Femur (tissue), 1 donor: ENCODE results near the gene HINT1.
"Not testable (repeated sequence)": the region's sequence is repeated elsewhere in the genome, so short reads cannot be mapped to it uniquely, and the experiment has no call there.

Experiments
- DNase-seq: peaks from one replicate; pipeline ENCODE4 v3.0.0-alpha.2; 2017

HINT1 gene

GRCh38 chr5:131165119-131165727 lies at the start of gene HINT1:
TSS of gene HINT1 (minus strand) at chr5:131165256. CDS start at chr5:131165205, 51 bp downstream.
- peak; percentile 93 for DNase-seq

- DNase-seq, result no peak
These were observed 49.7 kb upstream of the HINT1 start for GRCh38 chr5:131214609-131215227.

GRCh38 chr5:131212471-131213021 lies 47.5 kb upstream of the HINT1 start:
- no peak for DNase-seq

- no peak for DNase-seq
These were observed 46.6 kb upstream of the HINT1 start for GRCh38 chr5:131211669-131212068.

GRCh38 chr5:131210151-131210510 lies 45.1 kb upstream of the HINT1 start:
- no peak for DNase-seq

- peak; percentile 38 for DNase-seq
These were observed 44.6 kb upstream of the HINT1 start for GRCh38 chr5:131209506-131210150.

- DNase-seq, result no peak
These were observed 44.1 kb upstream of the HINT1 start for GRCh38 chr5:131209175-131209505.

GRCh38 chr5:131206772-131207171 lies 41.7 kb upstream of the HINT1 start:
- no peak for DNase-seq

- DNase-seq, result no peak
These were observed 41.0 kb upstream of the HINT1 start for GRCh38 chr5:131206061-131206460.

GRCh38 chr5:131204964-131205363 lies 39.9 kb upstream of the HINT1 start:
- DNase-seq, result no peak

GRCh38 chr5:131200560-131200959 lies 35.5 kb upstream of the HINT1 start:
- no peak for DNase-seq

GRCh38 chr5:131198625-131199024 lies 33.6 kb upstream of the HINT1 start:
- DNase-seq, result no peak

GRCh38 chr5:131196331-131196730 lies 31.3 kb upstream of the HINT1 start:
- no peak for DNase-seq

GRCh38 chr5:131195696-131196095 lies 30.6 kb upstream of the HINT1 start:
- DNase-seq, result no peak

GRCh38 chr5:131194725-131195124 lies 29.7 kb upstream of the HINT1 start:
- DNase-seq, result no peak

GRCh38 chr5:131193897-131194296 lies 28.8 kb upstream of the HINT1 start:
- not testable (repeated sequence) for DNase-seq

- no peak for DNase-seq
These were observed 28.1 kb upstream of the HINT1 start for GRCh38 chr5:131193106-131193505.

- DNase-seq, result no peak
These were observed 21.7 kb upstream of the HINT1 start for GRCh38 chr5:131186561-131187256.

- DNase-seq, result no peak
These were observed 20.6 kb upstream of the HINT1 start for GRCh38 chr5:131185523-131186104.

GRCh38 chr5:131182839-131183238 lies 17.8 kb upstream of the HINT1 start:
- DNase-seq, result no peak

GRCh38 chr5:131180407-131180806 lies 15.4 kb upstream of the HINT1 start:
- DNase-seq, result no peak

- DNase-seq, result no peak
These were observed 6.3 kb upstream of the HINT1 start for GRCh38 chr5:131171276-131171810.
